NCI-H2196 (cell line): ENCODE results near the gene BIN1.
"Not testable (repeated sequence)": the region's sequence is repeated elsewhere in the genome, so short reads cannot be mapped to it uniquely, and the experiment has no call there.

ENCODE experiments used
- DNase-seq: peaks from one replicate; lab custom pipeline; 2025; ENCODE audit not compliant: unreplicated experiment; lab: John Stamatoyannopoulos, UW

Gene BIN1

GRCh38 chr2:127134235-127134634 lies 27.3 kb upstream of the BIN1 start:
- DNase-seq: no peak

GRCh38 chr2:127133793-127134192 lies 26.8 kb upstream of the BIN1 start:
- DNase-seq: no peak

- no peak for DNase-seq
Observed at GRCh38 chr2:127130421-127130820, 23.5 kb upstream of the BIN1 start.

- no peak for DNase-seq
Observed at GRCh38 chr2:127129937-127130336, 23.0 kb upstream of the BIN1 start.

- DNase-seq: peak; percentile 69
Observed at GRCh38 chr2:127128445-127128904, 21.5 kb upstream of the BIN1 start.

GRCh38 chr2:127125821-127126220 lies 18.9 kb upstream of the BIN1 start:
- DNase-seq: no peak

- DNase-seq: no peak
Observed at GRCh38 chr2:127124426-127124825, 17.5 kb upstream of the BIN1 start.

- DNase-seq: no peak
Observed at GRCh38 chr2:127122361-127123027, 15.5 kb upstream of the BIN1 start.

GRCh38 chr2:127121776-127122176 lies 14.8 kb upstream of the BIN1 start:
- no peak for DNase-seq

GRCh38 chr2:127121353-127121752 lies 14.4 kb upstream of the BIN1 start:
- no peak for DNase-seq

GRCh38 chr2:127120408-127120807 lies 13.5 kb upstream of the BIN1 start:
- DNase-seq: not testable (repeated sequence)

GRCh38 chr2:127118467-127118866 lies 11.5 kb upstream of the BIN1 start:
- no peak for DNase-seq

- DNase-seq: no peak
Observed at GRCh38 chr2:127118038-127118437, 11.1 kb upstream of the BIN1 start.

- no peak for DNase-seq
Observed at GRCh38 chr2:127117603-127118002, 10.6 kb upstream of the BIN1 start.

GRCh38 chr2:127115471-127116199 lies 8.7 kb upstream of the BIN1 start:
- no peak for DNase-seq

- DNase-seq: no peak
Observed at GRCh38 chr2:127110985-127111384, 4.0 kb upstream of the BIN1 start.

- DNase-seq: no peak
Observed at GRCh38 chr2:127108090-127108523, 1.2 kb upstream of the BIN1 start.

GRCh38 chr2:127107622-127107999 lies 657 bp upstream of the BIN1 start:
- DNase-seq: no peak

GRCh38 chr2:127106457-127106990 lies 430 bp downstream of the BIN1 start:
- DNase-seq: no peak

- DNase-seq: no peak
Observed at GRCh38 chr2:127105656-127106456, 1.1 kb downstream of the BIN1 start.

- no peak for DNase-seq
Observed at GRCh38 chr2:127104881-127105655, 1.9 kb downstream of the BIN1 start.
